GM20000 (cell line): ENCODE measurements around the gene SH3TC2.

ENCODE experiments used
- DNase-seq: peaks from one replicate; pipeline ENCODE4 v3.0.0; 2012; ENCODE audit warnings: low spot score
- CTCF ChIP-seq: IDR thresholded peaks from 2 replicates; pipeline ENCODE4 v1.5.1; 2012; ENCODE audit warnings: mild to moderate bottlenecking, control low read depth; ENCODE audit errors: extremely low read depth, missing control alignments

Gene SH3TC2

GRCh38 chr5:148962200-148962550 lies 100.7 kb downstream of the SH3TC2 start:
- no peak for TF ChIP-seq CTCF
- DNase-seq: no peak

GRCh38 chr5:148961261-148962199 lies 101.3 kb downstream of the SH3TC2 start:
- no peak for TF ChIP-seq CTCF
- DNase-seq: no peak

GRCh38 chr5:148960070-148960769 lies 102.6 kb downstream of the SH3TC2 start:
- TF ChIP-seq CTCF: no peak
- DNase-seq: no peak

- peak; percentile 41 for DNase-seq
- TF ChIP-seq CTCF: peak; percentile 90
These were observed 105.2 kb downstream of the SH3TC2 start for GRCh38 chr5:148957591-148958202.

- no peak for DNase-seq
- no peak for TF ChIP-seq CTCF
These were observed 106.1 kb downstream of the SH3TC2 start for GRCh38 chr5:148956477-148957385.
